Prostate gland (tissue), 2 donors: ENCODE measurements around the gene SPRR2F.

Experiments
- CTCF ChIP-seq, 4 experiments: fragments of 200-600 bp in 2 of 4; fragments of 450-650 bp in 2 of 4; sonication (generic) in 2 of 4; IDR thresholded peaks; 1 replicate in 3 of 4; 2 replicates in 1 of 4; pipeline ENCODE4 v1.5.1; 2016 to 2019; ENCODE audit warnings: antibody characterized with exemption in 4 of 4, mild to moderate bottlenecking in 2 of 4, moderate library complexity in 2 of 4
- POLR2A ChIP-seq: fragments of 450-650 bp; IDR thresholded peaks from one replicate; pipeline ENCODE4 v1.6.1; 2016; ENCODE audit warnings: antibody characterized with exemption, mild to moderate bottlenecking

GRCh38 chr1:153133267-153133666 is 20.0 kb upstream of the SPRR2F start:
- no peak for TF ChIP-seq CTCF (IDR thresholded peaks at IDR 0.05)
- no peak for TF ChIP-seq POLR2A
